Rectal smooth muscle tissue (tissue), 1 donor: ENCODE measurements around the gene PIK3CG.
"Not testable (repeated sequence)": the region's sequence is repeated elsewhere in the genome, so short reads cannot be mapped to it uniquely, and the experiment has no call there.

Experiments
- H3K27ac ChIP-seq: one replicate; pipeline ENCODE4 v1.7.0; 2013; ENCODE audit warnings: low read depth, low read length, inconsistent platforms
- H3K27me3 ChIP-seq: one replicate; pipeline ENCODE4 v1.7.0; 2013; ENCODE audit warnings: low read length; ENCODE audit not compliant: control insufficient read depth, insufficient read depth
- H3K36me3 ChIP-seq: one replicate; pipeline ENCODE4 v1.7.0; 2013; ENCODE audit warnings: low read length; ENCODE audit not compliant: control insufficient read depth, insufficient read depth
- H3K4me1 ChIP-seq: one replicate; pipeline ENCODE4 v1.7.0; 2013; ENCODE audit warnings: low read length; ENCODE audit not compliant: control insufficient read depth, insufficient read depth
- H3K4me3 ChIP-seq: one replicate; pipeline ENCODE4 v1.7.0; 2013; ENCODE audit warnings: low read length
- H3K9ac ChIP-seq: one replicate; pipeline ENCODE4 v1.7.0; 2013; ENCODE audit warnings: low read length

Gene PIK3CG

GRCh38 chr7:106898967-106899366 lies 33.9 kb downstream of the PIK3CG start:
- H3K36me3 ChIP-seq, H3K4me3 ChIP-seq, H3K27ac ChIP-seq, H3K27me3 ChIP-seq, H3K4me1 ChIP-seq, H3K9ac ChIP-seq: not testable (repeated sequence)

- H3K9ac ChIP-seq = no peak overlapping the region
- no peaks in the 10 kb centered on the region for H3K36me3 ChIP-seq
- H3K27me3 ChIP-seq = no peaks in the 10 kb centered on the region
- no peak overlapping the region for H3K4me3 ChIP-seq
- H3K4me1 ChIP-seq = no peaks in the 10 kb centered on the region
- no peak overlapping the region for H3K27ac ChIP-seq
Observed at GRCh38 chr7:106901828-106902441, 36.9 kb downstream of the PIK3CG start.

GRCh38 chr7:106905734-106906133 lies 40.7 kb downstream of the PIK3CG start:
- H3K36me3 ChIP-seq = no peaks in the 10 kb centered on the region
- no peak overlapping the region for H3K4me3 ChIP-seq
- no peak overlapping the region for H3K9ac ChIP-seq
- no peak overlapping the region for H3K27ac ChIP-seq
- no peaks in the 10 kb centered on the region for H3K4me1 ChIP-seq
- no peaks in the 10 kb centered on the region for H3K27me3 ChIP-seq

- Histone ChIP-seq H3K4me1 (no peaks in the 10 kb centered on the region), H3K27ac (no peak overlapping the region), H3K9ac (no peak overlapping the region), H3K27me3 (no peaks in the 10 kb centered on the region), H3K4me3 (no peak overlapping the region), H3K36me3 (no peaks in the 10 kb centered on the region)
Observed at GRCh38 chr7:106911959-106912358, 46.9 kb downstream of the PIK3CG start.

- Histone ChIP-seq H3K4me3 (no peak overlapping the region), H3K27ac (no peak overlapping the region), H3K36me3 (no peaks in the 10 kb centered on the region)
Observed at GRCh38 chr7:106914018-106914607, 49.0 kb downstream of the PIK3CG start.

GRCh38 chr7:106915407-106915806 lies 50.3 kb downstream of the PIK3CG start:
- Histone ChIP-seq H3K9ac (no peak overlapping the region), H3K4me1 (no peaks in the 10 kb centered on the region), H3K4me3 (no peak overlapping the region), H3K36me3 (no peaks in the 10 kb centered on the region), H3K27ac (no peak overlapping the region), H3K27me3 (no peaks in the 10 kb centered on the region)

More at GRCh38 chr7:106914018-106914607, 49.0 kb downstream of the PIK3CG start:
- H3K27me3 ChIP-seq = no peaks in the 10 kb centered on the region
- no peaks in the 10 kb centered on the region for H3K4me1 ChIP-seq
- no peak overlapping the region for H3K9ac ChIP-seq

GRCh38 chr7:106915873-106916272 lies 50.8 kb downstream of the PIK3CG start:
- H3K9ac ChIP-seq = no peak overlapping the region
- no peak overlapping the region for H3K27ac ChIP-seq
- no peaks in the 10 kb centered on the region for H3K36me3 ChIP-seq
- no peak overlapping the region for H3K4me3 ChIP-seq
- no peaks in the 10 kb centered on the region for H3K27me3 ChIP-seq
- H3K4me1 ChIP-seq = no peaks in the 10 kb centered on the region

- Histone ChIP-seq H3K4me3 (no peak overlapping the region), H3K9ac (no peak overlapping the region), H3K4me1 (no peaks in the 10 kb centered on the region), H3K27me3 (no peaks in the 10 kb centered on the region), H3K27ac (no peak overlapping the region), H3K36me3 (no peaks in the 10 kb centered on the region)
Observed at GRCh38 chr7:106916679-106917078, 51.6 kb downstream of the PIK3CG start.

- no peaks in the 10 kb centered on the region for H3K27me3 ChIP-seq
- no peaks in the 10 kb centered on the region for H3K4me1 ChIP-seq
- H3K27ac ChIP-seq = no peak overlapping the region
- H3K4me3 ChIP-seq = no peak overlapping the region
- no peaks in the 10 kb centered on the region for H3K36me3 ChIP-seq
- no peak overlapping the region for H3K9ac ChIP-seq
Observed at GRCh38 chr7:106918991-106919390, 53.9 kb downstream of the PIK3CG start.

- H3K27ac ChIP-seq, H3K4me1 ChIP-seq, H3K36me3 ChIP-seq, H3K27me3 ChIP-seq, H3K4me3 ChIP-seq, H3K9ac ChIP-seq: not testable (repeated sequence)
Observed at GRCh38 chr7:106924468-106924867, 59.4 kb downstream of the PIK3CG start.

- H3K36me3 ChIP-seq = no peaks in the 10 kb centered on the region
- no peak overlapping the region for H3K4me3 ChIP-seq
- H3K27ac ChIP-seq = no peak overlapping the region
- H3K4me1 ChIP-seq = no peaks in the 10 kb centered on the region
- H3K27me3 ChIP-seq = no peaks in the 10 kb centered on the region
- H3K9ac ChIP-seq = no peak overlapping the region
Observed at GRCh38 chr7:106926892-106927291, 61.8 kb downstream of the PIK3CG start.

GRCh38 chr7:106927536-106927935 lies 62.5 kb downstream of the PIK3CG start:
- H3K27ac ChIP-seq = no peak overlapping the region
- H3K9ac ChIP-seq = no peak overlapping the region
- H3K4me3 ChIP-seq = no peak overlapping the region
- no peaks in the 10 kb centered on the region for H3K36me3 ChIP-seq
- H3K27me3 ChIP-seq = no peaks in the 10 kb centered on the region
- no peaks in the 10 kb centered on the region for H3K4me1 ChIP-seq

GRCh38 chr7:106929616-106930015 lies 64.5 kb downstream of the PIK3CG start:
- not testable (repeated sequence) for H3K4me3 ChIP-seq, H3K4me1 ChIP-seq, H3K27ac ChIP-seq, H3K9ac ChIP-seq, H3K36me3 ChIP-seq, H3K27me3 ChIP-seq
